ENCODE results near the gene LRSAM1. TPM values are rescaled to one million over a fixed set of nuclear protein-coding genes. Genes with fewer than 3 reads are reported as not detected.
A peak's percentile ranks its signal among the peaks of the same experiment; 100 is the strongest.

LRSAM1 gene
- total and polyA plus RNA-seq, 9 of the 15 experiments (the other 6 are each of a cell fraction or from before 2014, with no cell fraction given), result 0.07 to 16.2 (median 4.7) TPM

GRCh38 chr9:127417131-127418036 is 33.9 kb upstream of the LRSAM1 start:
- H3K9ac ChIP-seq (ENCODE audit: insufficient read depth in 1 of 2, low read depth in 2 of 2, low read length in 2 of 2), result no peak overlapping the region
- FAIRE-seq, result no peak

More at GRCh38 chr9:127417131-127418036, 33.9 kb upstream of the LRSAM1 start:
- H3K79me2 ChIP-seq (ENCODE audit: control insufficient read depth, insufficient read depth, low read length), result no peaks in the 10 kb centered on the region
- no peak overlapping the region for H3K4me2 ChIP-seq (ENCODE audit: insufficient read depth, low read length)
- DNase-seq (ENCODE audit: extremely low read depth in 1 of 4, low spot score in 3 of 4) (no peak), ATAC-seq (no peak; the same call in 2 of the 3 replicates)
- POLR2A ChIA-PET, result interaction anchor here (0.5 kb wide), 1 partner anchor 9 kb away, joined by 3 read pairs; no protein-coding TSS in a partner anchor
- no peaks in the 10 kb centered on the region for H3K36me3 ChIP-seq (ENCODE audit: control insufficient read depth, insufficient read depth, low read length)
- CTCF ChIA-PET (ENCODE audit: low intra/inter-chr PET ratio), result no interaction called here
- intact Hi-C loops (cut with micrococcal nuclease), result loop anchor here (2.0 kb wide), 1 partner anchor 57 kb away; no protein-coding TSS in a partner anchor
- H3K4me3 ChIP-seq, result no peak overlapping the region
- 26% methylated on average over 12 of the region's 15 CpGs for WGBS (ENCODE audit: insufficient coverage, low coverage, missing lambda C conversion rate)
- in situ Hi-C loops (cut with MboI), result no loop called here
- peaks cover 20 to 24% of the 10 kb centered on the region in 2 experiments for H3K4me1 ChIP-seq (replicated peaks in 1 of 2; ENCODE audit: control insufficient read depth in 2 of 2, insufficient read depth in 2 of 2, low read length in 2 of 2)
- BruUV-seq (replicated peaks), result no TSS peak
- TF ChIP-seq RFX7 (CRISPR knock-in tag; IDR thresholded peaks at IDR 0.05) (no peak), POLR2B (IDR thresholded peaks at IDR 0.05; ENCODE audit: low read depth, partially characterized antibody) (no peak)
- TF ChIP-seq, protein P1, sequence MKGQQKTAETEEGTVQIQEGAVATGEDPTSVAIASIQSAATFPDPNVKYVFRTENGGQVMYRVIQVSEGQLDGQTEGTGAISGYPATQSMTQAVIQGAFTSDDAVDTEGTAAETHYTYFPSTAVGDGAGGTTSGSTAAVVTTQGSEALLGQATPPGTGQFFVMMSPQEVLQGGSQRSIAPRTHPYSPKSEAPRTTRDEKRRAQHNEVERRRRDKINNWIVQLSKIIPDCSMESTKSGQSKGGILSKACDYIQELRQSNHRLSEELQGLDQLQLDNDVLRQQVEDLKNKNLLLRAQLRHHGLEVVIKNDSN (CRISPR knock-in tag; IDR thresholded peaks at IDR 0.05), result 0 out of 2 replicates have a peak, but pooled peaks have one; percentile 28
- H3K27ac ChIP-seq (ENCODE audit: extremely low read depth, low read depth, low read length), result no peak overlapping the region
- no peaks in the 10 kb centered on the region for H3K9me1 ChIP-seq (ENCODE audit: control insufficient read depth, insufficient read depth, low read length)
- no peak overlapping the region for H2AFZ ChIP-seq (ENCODE audit: low read depth, low read length)
- H3K9me3 ChIP-seq (replicated peaks; ENCODE audit: control insufficient read depth, insufficient read depth, low read depth, low read length), result no peaks in the 10 kb centered on the region
- no peaks in the 10 kb centered on the region for H3K27me3 ChIP-seq (ENCODE audit: control insufficient read depth in 2 of 2, insufficient read depth in 2 of 2, low read length in 2 of 2)
- H4K20me1 ChIP-seq (replicated peaks; ENCODE audit: control insufficient read depth, insufficient read depth, low read length), result 0 out of 2 replicates have a peak, but pooled peaks cover 4% of the 10 kb centered on the region

Measured in K562 (cell line).